Stomach (tissue), 9 donors: Measurements from ENCODE around the gene RNPEPL1. TPM values are rescaled to one million over a fixed set of nuclear protein-coding genes. Genes with fewer than 3 reads are reported as not detected.

ENCODE experiments used
- DNase-seq, 2 donors: peaks; one replicate each; pipeline versions ENCODE4 v3.0.0 to v3.0.0-alpha.2; 2013 to 2019
- H3K27ac ChIP-seq, 5 donors: fragments of 200-600 bp in 4 of 5; sonication (generic) in 4 of 5; one replicate each; pipeline ENCODE4 v1.5.1; 2013 to 2019; ENCODE audit warnings: mild to moderate bottlenecking in 1 of 5, moderate library complexity in 1 of 5
- H3K27me3 ChIP-seq, 3 donors: fragments of 200-600 bp; sonication (generic); one replicate each; pipeline ENCODE4 v1.5.1; 2017 to 2019; ENCODE audit warnings: mixed run types in 1 of 3
- H3K36me3 ChIP-seq, 4 donors: fragments of 200-600 bp; sonication (generic); 1 replicate in 3 of 4; 2 replicates in 1 of 4; pipeline ENCODE4 v1.5.1; 2016 to 2019
- H3K4me1 ChIP-seq, 4 donors: fragments of 200-600 bp; sonication (generic); one replicate each; pipeline ENCODE4 v1.5.1; 2016 to 2019
- H3K4me3 ChIP-seq, 4 donors: fragments of 200-600 bp; sonication (generic) in 3 of 4; one replicate each; pipeline ENCODE4 v1.5.1; 2016 to 2019; ENCODE audit warnings: mild to moderate bottlenecking in 1 of 4
- H3K9me3 ChIP-seq, 4 donors: fragments of 200-600 bp; sonication (generic); one replicate each; pipeline ENCODE4 v1.5.1; 2016 to 2019
- CTCF ChIP-seq, 7 experiments: fragments of 450-650 bp in 4 of 7; fragments of 200-600 bp in 3 of 7; sonication (generic) in 3 of 7; IDR thresholded peaks; one replicate each; pipeline ENCODE4 v1.5.1; 2016 to 2019; ENCODE audit warnings: antibody characterized with exemption in 7 of 7, control low read depth in 2 of 7, mild to moderate bottlenecking in 1 of 7
- EP300 ChIP-seq: sonication (generic); formaldehyde crosslinking; IDR thresholded peaks from one replicate; pipeline ENCODE4 v1.6.1; 2017; ENCODE audit warnings: antibody characterized with exemption
- POLR2A ChIP-seq, 4 donors: fragments of 450-650 bp; IDR thresholded peaks; one replicate each; pipeline ENCODE4 v1.6.1; 2016; ENCODE audit warnings: antibody characterized with exemption in 4 of 4, control low read depth in 2 of 4, mild to moderate bottlenecking in 1 of 4, moderate library complexity in 1 of 4
- POLR2AphosphoS5 ChIP-seq, 3 donors: sonication (generic); formaldehyde crosslinking; IDR thresholded peaks; one replicate each; pipeline ENCODE4 v1.6.1; 2016; ENCODE audit warnings: antibody characterized with exemption in 3 of 3
- WGBS, 5 donors: extraction: QIAGEN DNeasy Blood & Tissue Kit in 3 of 5; methylation state at CpG; one replicate each; pipeline versions ENCODE4 v1.1.5 to v1.1.7; 2013 to 2018; 5-methylcytosine and 5-hydroxymethylcytosine counted together
- intact Hi-C: fragments of 100-400 bp; cut with DNase I; formaldehyde crosslinking; loops from one replicate; pipeline ENCODE4 v1.15.1; 2023; ENCODE audit warnings: low total_unique reads
- polyA plus RNA-seq, 3 donors: library from polyadenylated mRNA; stranded (reverse); fragments of 200-250 nt; gene quantifications; one replicate each; pipeline ENCODE4 v1.2.3, GENCODE V29; 2013
- total RNA-seq, 5 donors: library from RNA; depleted of rRNA; stranded (reverse); fragments of >200 nt; gene quantifications; one replicate each; pipeline versions ENCODE4 v1.1.0 to v1.2.3, GENCODE V29; 2014 to 2016
- donor health status: healthy with polysubstance abuse.
- donor health status: Bipolar disorder and iron deficiency.
- donor health status: healthy.

The RNPEPL1 gene
- total and polyA plus RNA-seq, 8 donors: 32.7 to 196 (median 124) TPM

- Histone ChIP-seq H3K27ac (no peak overlapping the region), H3K4me1 (peaks cover 0 to 38% (median 7%) of the 10 kb centered on the region in 4 donors), H3K36me3 (peaks cover 0 to 48% (median 18%) of the 10 kb centered on the region in 4 donors), H3K9me3 (no peaks in the 10 kb centered on the region), H3K4me3 (no peak overlapping the region), H3K27me3 (peaks cover 0 to 12% (median 0%) of the 10 kb centered on the region in 3 donors)
- no peak for DNase-seq
- intact Hi-C loops: no loop called here
- whole genome bisulfite sequencing, 5 donors: 77 to 92% (median 85%) methylated on average over 7 to 10 of the region's 10 CpGs
- TF ChIP-seq POLR2AphosphoS5 (IDR thresholded peaks at IDR 0.05): no peak
- TF ChIP-seq EP300: no peak
- no peak for TF ChIP-seq CTCF (IDR thresholded peaks at IDR 0.05)
- no peak for TF ChIP-seq POLR2A (IDR thresholded peaks at IDR 0.05)
Observed at GRCh38 chr2:240623531-240624010, 55.3 kb downstream of the RNPEPL1 start.

- Histone ChIP-seq H3K27ac (peak overlapping the region in 3 of 5 donors; percentile 20 to 60 (median 42)), H3K36me3 (peaks cover 0 to 41% (median 11%) of the 10 kb centered on the region in 4 donors), H3K9me3 (no peaks in the 10 kb centered on the region), H3K4me3 (no peak overlapping the region), H3K4me1 (peaks cover 0 to 38% (median 7%) of the 10 kb centered on the region in 4 donors), H3K27me3 (peaks cover 0 to 12% (median 0%) of the 10 kb centered on the region in 3 donors)
- DNase-seq: no peak
- WGBS, 5 donors: 61 to 70% (median 62%) methylated on average over 12 to 24 of the region's 24 CpGs
- intact Hi-C loops: no loop called here
- TF ChIP-seq EP300 (no peak), CTCF (IDR thresholded peaks at IDR 0.05) (no peak), POLR2AphosphoS5 (IDR thresholded peaks at IDR 0.05) (no peak), POLR2A (IDR thresholded peaks at IDR 0.05) (no peak)
Observed at GRCh38 chr2:240624011-240624949, 56.0 kb downstream of the RNPEPL1 start.

GRCh38 chr2:240624950-240625621, 56.8 kb downstream of the RNPEPL1 start, which contains the start of gene GPR35:
Gene GPR35, plus strand, starts transcription at chr2:240625480. Its CDS starts 4,473 bp downstream, at chr2:240629953.
- Histone ChIP-seq H3K9me3 (no peaks in the 10 kb centered on the region), H3K27ac (peak within 1 kb of the TSS; percentile 20 to 60 (median 38)), H3K4me1 (peaks cover 0 to 36% (median 7%) of the 10 kb centered on the region in 4 donors), H3K27me3 (peaks cover 0 to 12% (median 0%) of the 10 kb centered on the region in 3 donors), H3K4me3 (no peak within 1 kb of the TSS), H3K36me3 (peaks cover 0 to 35% (median 11%) of the 10 kb centered on the region in 4 donors)
- intact Hi-C loops: no loop called here
- TF ChIP-seq POLR2AphosphoS5 (IDR thresholded peaks at IDR 0.05) (no peak), EP300 (no peak), CTCF (IDR thresholded peaks at IDR 0.05) (no peak), POLR2A (IDR thresholded peaks at IDR 0.05) (no peak)
- DNase-seq: peak; percentile 47 to 57
- 26 to 46% (median 33%) methylated on average over 14 to 23 of the region's 23 CpGs for WGBS, 5 donors
